ENCODE results near the gene OASL.

OASL gene

DNA sequence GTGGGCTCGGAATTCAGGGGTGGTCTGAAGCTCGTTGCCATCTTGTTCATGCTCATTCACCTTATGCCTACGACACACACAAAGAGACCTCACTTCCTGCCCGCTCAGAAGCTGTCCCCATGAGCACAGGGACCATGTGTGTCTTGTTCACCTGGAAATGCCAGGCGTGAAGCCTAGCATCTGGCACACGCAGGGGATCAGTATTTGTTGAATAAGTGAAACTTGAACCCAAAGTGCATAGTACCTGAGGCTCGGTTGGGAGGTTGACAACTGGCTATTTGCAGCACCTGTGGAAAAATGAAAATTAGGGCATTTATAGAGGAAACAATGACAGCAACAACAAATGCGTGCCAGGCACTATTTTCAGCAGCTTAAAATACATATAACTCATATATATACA lies 28.2 kb downstream of the OASL start:
- no peak overlapping the region for H3K4me3 ChIP-seq (ENCODE audit: low read depth, low read length)
- TF ChIP-seq, protein P1, sequence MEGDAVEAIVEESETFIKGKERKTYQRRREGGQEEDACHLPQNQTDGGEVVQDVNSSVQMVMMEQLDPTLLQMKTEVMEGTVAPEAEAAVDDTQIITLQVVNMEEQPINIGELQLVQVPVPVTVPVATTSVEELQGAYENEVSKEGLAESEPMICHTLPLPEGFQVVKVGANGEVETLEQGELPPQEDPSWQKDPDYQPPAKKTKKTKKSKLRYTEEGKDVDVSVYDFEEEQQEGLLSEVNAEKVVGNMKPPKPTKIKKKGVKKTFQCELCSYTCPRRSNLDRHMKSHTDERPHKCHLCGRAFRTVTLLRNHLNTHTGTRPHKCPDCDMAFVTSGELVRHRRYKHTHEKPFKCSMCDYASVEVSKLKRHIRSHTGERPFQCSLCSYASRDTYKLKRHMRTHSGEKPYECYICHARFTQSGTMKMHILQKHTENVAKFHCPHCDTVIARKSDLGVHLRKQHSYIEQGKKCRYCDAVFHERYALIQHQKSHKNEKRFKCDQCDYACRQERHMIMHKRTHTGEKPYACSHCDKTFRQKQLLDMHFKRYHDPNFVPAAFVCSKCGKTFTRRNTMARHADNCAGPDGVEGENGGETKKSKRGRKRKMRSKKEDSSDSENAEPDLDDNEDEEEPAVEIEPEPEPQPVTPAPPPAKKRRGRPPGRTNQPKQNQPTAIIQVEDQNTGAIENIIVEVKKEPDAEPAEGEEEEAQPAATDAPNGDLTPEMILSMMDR (IDR thresholded peaks at IDR 0.05; ENCODE audit: low read depth, low read length, missing control alignments), result no peak
- DNase-seq (ENCODE audit: low read depth), result no peak

DNA sequence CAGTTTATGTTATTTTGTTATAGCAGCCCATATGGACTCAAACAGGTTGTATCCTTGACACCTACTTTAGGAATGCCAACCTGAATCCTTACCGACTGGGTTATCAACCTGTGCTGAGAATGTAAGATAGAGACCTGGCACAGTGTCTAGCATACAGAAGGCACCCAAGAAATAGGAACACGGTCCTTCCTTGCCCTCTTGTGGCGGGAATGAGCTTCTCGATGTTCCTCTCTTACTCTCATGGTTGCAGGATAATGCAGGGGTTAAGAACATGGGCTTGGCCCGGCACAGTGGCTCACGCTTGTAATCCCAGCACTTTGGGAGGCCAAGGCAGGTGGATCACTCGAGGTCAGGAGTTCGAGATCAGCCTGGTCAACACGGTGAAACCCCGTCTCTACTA lies 29.3 kb downstream of the OASL start:
- DNase-seq (ENCODE audit: low read depth), result no peak
- no peak overlapping the region for H3K4me3 ChIP-seq (ENCODE audit: low read depth, low read length)
- TF ChIP-seq, protein P1 (IDR thresholded peaks at IDR 0.05; ENCODE audit: low read depth, low read length, missing control alignments), result peak; percentile 20

DNA sequence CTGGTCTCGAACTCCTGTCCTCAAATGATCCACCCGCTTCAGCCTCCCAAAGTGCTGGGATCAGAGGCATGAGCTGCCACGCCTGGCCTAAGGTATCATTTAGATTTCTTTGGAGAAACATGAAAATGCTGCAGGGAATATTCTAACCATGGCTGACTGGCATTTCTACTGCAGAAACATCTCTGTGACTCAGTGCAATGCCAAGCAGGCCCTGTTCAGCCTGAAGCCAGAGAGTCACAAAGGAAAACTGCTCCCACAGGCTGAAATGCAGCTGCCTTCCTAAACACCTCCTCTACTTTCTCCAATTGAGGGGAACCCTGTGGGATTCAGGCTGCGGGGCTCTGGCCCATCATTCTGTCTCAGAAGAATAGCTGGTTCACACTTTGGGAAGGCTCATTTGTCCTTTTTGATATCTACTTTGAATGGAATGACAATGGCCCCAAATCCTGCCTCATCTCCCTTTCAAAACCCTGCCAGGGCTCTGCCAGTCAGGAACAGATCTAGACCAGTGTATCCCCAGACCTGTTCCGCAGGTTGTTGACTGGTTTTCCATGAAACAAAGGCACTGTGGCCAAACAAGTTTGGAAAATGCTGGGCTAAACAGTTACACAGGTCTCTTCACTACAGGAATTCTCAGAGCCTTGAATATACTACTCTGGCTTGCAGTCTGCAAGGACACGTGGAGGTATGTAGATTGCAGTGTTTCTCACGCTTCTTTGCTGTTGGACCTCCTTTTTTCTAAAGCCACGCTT lies 30.5 kb downstream of the OASL start:
- DNase-seq (ENCODE audit: low read depth), result no peak
- TF ChIP-seq, protein P1 (IDR thresholded peaks at IDR 0.05; ENCODE audit: low read depth, low read length, missing control alignments), result no peak
- H3K4me3 ChIP-seq (ENCODE audit: low read depth, low read length), result no peak overlapping the region

DNA sequence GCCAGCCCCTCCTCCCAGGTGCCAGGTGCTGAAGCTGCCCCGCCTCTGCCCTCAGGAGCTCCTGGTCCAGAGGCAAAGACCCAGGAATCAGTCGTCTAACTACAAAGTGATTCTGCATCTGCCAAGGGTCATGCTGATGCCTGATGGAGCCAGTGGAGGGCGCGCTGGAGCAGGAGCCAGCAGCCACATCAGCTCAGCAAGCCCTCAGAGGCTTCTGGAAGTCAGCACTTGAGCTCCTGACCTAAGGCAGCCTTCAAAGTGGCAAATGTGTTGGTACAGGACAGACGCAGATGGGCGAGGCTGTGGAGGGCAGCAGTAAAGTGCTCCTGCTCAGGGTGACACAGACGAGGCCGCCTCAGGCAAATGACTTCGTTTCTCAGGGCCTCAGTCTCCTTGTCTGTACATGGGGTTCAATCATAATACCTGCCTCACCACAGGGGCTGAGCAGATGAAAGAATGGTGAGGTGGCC lies 33.7 kb downstream of the OASL start:
- TF ChIP-seq, protein P1 (IDR thresholded peaks at IDR 0.05; ENCODE audit: low read depth, low read length, missing control alignments), result peak; percentile 85
- DNase-seq (ENCODE audit: low read depth), result no peak
- H3K4me3 ChIP-seq (ENCODE audit: low read depth, low read length), result no peak overlapping the region

DNA sequence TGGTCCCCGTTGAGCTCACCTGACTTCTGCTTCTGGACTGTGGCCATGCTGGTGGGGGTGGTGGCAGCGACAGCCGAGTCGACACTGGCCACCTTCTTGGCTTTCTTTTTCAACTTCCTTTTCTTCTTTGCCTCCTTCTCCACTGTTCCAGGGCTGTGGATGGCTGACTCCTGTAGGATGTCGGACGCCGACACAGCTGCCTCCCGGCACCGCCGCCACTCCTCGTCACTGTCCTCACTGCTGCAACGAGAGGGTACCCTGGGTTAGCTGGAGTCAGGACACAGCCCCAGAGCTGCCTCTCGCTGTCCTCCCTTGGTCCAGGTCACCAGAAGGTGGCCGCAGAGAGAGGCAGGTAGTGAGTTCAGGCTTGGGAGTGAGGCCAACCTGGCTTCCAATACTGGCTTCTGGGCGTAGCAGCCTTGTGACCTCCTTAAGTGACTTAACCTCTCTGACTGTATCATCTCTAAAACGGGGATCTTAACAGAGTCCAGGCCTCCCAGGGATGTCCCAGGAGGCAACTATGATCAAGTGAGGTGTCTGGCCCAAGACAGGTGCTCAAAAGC lies 34.7 kb downstream of the OASL start:
- H3K4me3 ChIP-seq (ENCODE audit: low read depth, low read length), result no peak overlapping the region
- no peak for DNase-seq (ENCODE audit: low read depth)
- TF ChIP-seq, protein P1 (IDR thresholded peaks at IDR 0.05; ENCODE audit: low read depth, low read length, missing control alignments), result no peak

DNA sequence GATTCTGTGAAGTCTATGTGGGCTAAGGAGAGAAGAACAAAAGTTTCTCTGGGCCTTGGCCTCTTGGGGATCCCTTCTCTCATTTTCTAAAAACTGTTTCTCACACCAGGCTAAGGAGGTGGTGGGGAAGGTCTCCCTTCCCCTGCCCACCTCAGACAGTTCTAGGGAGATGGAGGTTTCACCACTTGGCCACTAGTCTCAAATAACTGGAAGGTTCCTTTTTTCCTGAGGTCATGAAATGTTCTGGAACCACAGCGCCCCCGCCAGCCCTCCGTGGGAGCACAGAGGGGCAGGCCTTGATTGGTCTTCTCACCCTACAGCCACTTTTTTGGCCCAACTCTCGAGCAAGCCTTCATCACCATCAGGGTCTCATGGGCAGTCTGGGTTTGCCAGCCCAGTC lies 35.4 kb downstream of the OASL start:
- no peak for DNase-seq (ENCODE audit: low read depth)
- TF ChIP-seq, protein P1 (IDR thresholded peaks at IDR 0.05; ENCODE audit: low read depth, low read length, missing control alignments), result no peak
- H3K4me3 ChIP-seq (ENCODE audit: low read depth, low read length), result no peak overlapping the region

Measured in GM12864 (cell line).